SW 1271 (cell line): ENCODE measurements around the gene BET1.
A peak's percentile ranks its signal among the peaks of the same experiment; 100 is the strongest.
"Not testable (repeated sequence)": the region's sequence is repeated elsewhere in the genome, so short reads cannot be mapped to it uniquely, and the experiment has no call there.

Experiments
- DNase-seq, 2 experiments: peaks; one replicate each; lab custom pipeline; 2025; lab: John Stamatoyannopoulos, UW

The BET1 gene, protein sequence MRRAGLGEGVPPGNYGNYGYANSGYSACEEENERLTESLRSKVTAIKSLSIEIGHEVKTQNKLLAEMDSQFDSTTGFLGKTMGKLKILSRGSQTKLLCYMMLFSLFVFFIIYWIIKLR

DNA sequence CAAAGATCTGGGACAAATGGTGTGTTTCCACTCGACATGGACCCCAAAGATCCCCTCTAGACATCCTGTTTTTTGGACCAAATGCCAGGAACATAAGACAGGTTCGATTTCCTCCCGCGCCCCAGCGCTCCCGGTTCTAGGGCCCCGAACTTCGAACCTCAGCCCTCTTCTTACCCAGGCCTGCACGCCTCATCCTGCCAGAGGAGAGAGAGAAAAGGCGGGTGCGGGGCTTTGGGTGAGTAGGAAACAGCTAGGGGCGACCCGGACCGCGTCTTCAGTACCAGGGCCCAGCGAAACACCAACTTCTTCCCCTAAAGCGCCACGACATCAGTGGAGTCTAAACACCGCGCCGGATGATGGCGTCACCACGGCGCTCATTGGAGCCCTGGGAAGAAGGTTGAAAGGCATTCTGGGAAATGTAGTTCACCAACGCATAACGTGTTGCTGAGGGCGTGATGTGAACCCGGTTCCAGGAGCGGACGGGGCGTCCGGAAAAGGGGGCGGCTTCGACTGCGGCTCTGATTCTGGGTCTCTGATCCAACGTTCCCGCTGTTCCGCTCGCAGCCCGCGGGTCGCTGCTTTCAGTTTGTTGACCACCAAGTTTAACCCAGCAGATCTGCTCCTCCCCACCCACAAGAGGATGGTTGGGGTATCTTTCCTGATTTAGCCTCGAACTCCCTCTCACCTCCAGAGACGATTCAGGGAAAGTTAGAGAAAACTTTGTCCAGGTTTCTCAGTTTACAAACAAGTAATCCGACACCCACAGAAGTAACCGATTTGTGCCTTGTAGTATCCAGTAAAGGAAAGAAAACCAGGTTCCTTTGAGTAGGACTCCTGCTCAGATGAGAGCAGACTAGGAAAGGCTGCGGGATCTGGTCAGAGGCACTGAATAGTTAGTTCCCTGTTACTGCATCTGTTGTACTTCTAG, at the start of gene BET1:
Gene BET1 (minus strand): TSS at position 332 of the 928 bp plus-strand sequence. CDS start 139 bp downstream, at position 193.
- peak; percentile 81 to 88 for DNase-seq

GRCh38 chr7:94053532-94053931, 49.4 kb upstream of the BET1 start:
- no peak for DNase-seq

DNA sequence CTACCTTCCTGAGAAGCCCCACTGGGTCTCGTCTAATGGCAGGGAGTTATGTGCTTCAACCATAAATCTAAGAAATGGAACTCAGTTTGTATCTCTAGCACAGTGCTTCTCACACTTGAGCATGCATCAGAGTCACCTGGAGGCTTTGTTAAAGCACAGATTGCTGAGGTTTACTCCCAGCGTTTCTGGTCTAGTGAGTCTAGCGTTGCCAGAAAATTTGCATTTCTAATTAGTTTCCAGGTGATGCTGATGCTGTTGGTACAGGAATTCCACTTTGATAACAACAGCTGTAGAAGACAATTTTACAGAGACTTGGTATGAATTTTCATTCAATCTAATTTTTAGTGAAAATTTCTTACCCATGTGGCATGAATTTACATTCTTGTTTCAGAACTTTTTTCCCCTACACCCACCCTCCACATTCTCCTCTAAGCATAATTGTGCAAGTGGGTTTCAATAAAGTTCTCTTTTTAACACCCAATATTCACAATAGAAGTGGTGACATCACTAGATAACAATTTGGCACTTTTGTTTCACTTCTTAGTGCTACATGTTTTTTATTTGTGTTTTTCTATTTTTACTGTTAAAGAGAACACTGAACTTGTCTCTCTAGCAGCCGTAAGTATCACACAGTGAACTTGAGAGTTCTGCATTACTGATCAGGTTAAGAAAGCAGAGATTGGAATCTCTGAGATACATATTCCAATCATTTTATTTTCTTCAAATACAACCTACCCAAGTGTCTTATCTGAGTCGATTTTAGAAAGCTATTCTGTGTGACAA, 48.4 kb upstream of the BET1 start:
- DNase-seq, result no peak

GRCh38 chr7:94050046-94050445, 45.9 kb upstream of the BET1 start:
- no peak for DNase-seq

GRCh38 chr7:94049615-94050014, 45.5 kb upstream of the BET1 start:
- no peak for DNase-seq

DNA sequence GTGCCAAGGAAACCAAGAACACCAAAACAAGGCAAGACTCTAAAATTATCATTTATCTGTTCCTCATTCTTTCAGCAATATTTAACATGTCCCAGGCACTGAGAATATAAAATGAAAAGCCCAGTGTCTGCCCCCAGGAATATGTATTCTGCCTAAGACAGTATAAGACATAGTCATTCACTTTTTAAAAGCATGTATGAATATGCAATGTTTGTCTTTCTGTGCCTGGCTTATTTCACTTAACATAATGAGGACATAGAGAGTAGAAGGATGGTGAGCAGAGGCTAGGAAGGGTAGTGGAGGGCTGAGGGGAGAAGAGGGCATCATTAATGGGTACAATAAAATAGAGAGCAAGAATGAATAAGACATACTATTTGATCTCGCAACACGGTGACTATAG, 44.6 kb upstream of the BET1 start:
- DNase-seq, result no peak

GRCh38 chr7:94047956-94048355, 43.8 kb upstream of the BET1 start:
- no peak for DNase-seq

DNA sequence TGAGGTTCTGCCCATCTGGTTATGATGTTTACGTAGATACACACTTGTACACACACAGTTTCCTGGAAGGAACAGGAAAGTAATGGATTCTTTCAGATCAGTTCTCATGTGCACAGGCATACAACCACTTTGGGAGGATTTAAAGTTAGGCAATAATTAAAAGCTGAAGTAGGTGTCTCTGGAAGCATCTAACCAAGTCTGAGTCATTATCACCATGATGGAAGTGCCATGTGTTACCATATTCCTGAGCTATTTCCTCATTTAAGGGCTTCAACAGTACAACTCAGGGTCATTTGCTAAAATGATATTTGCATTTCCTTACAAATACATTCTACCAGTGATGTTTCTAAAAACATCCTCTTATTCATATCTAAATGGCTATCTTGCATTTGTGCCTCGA, 41.4 kb upstream of the BET1 start:
- no peak for DNase-seq

DNA sequence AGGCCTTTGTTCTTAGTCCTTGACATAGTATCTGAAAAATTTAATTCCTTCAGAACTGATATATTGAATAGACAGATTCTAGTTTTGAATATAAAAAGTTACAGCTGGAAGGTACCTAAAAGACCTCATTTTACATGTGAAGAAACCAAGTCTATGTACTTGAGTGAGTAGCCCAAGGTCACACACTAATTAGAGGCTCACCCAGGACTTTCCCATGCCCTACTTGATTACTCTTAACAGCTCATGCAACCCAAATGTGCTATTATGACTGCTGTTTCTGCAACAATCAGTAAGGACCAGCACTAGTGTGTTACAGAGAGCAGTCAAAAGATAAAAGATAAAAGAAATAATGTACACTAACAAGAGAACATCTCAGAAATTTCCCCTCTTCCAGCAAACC, 40.7 kb upstream of the BET1 start:
- no peak for DNase-seq

GRCh38 chr7:94043299-94043698, 39.1 kb upstream of the BET1 start:
- peak in 1 of 2 experiments; percentile 6 for DNase-seq

DNA sequence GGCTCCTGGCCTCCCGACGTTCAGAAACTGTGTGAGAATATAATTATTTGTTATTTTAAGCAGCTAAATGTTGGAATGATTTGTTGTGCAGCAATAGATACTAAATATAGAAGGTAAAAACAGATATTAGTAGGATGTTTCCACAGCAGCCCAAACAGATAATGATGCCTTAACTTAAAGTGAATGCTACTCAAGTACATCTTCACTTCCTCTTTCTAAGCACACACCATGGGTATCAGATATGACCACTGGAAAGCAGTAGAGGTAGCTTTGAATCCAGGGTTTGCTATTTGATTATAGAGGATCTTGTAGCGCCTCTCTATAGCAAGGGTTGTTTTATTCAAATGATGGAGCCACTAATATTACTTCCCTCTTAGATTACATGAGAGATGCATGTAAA, 38.2 kb upstream of the BET1 start:
- DNase-seq, result no peak

DNA sequence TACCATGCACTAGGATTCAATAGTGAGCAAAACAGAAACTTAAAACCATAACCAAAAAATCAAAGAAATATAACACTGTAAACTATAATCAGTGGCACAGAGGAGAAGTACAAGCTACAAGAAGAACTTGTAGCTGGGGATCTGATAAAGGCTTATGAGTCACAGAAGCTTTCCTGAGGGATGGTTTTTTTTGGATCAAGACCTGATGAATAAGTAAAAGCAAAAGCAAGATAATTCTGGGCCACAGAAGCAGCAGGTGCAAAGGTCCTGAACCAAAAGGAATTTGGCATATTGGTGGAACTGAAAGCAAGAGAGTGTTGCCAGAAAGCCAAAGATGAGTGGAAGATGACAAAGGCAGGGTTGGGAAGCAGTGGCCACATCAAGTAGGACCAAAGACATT, 37.4 kb upstream of the BET1 start:
- no peak for DNase-seq

- DNase-seq, result no peak
Observed at GRCh38 chr7:94040254-94040653, 36.1 kb upstream of the BET1 start.

DNA sequence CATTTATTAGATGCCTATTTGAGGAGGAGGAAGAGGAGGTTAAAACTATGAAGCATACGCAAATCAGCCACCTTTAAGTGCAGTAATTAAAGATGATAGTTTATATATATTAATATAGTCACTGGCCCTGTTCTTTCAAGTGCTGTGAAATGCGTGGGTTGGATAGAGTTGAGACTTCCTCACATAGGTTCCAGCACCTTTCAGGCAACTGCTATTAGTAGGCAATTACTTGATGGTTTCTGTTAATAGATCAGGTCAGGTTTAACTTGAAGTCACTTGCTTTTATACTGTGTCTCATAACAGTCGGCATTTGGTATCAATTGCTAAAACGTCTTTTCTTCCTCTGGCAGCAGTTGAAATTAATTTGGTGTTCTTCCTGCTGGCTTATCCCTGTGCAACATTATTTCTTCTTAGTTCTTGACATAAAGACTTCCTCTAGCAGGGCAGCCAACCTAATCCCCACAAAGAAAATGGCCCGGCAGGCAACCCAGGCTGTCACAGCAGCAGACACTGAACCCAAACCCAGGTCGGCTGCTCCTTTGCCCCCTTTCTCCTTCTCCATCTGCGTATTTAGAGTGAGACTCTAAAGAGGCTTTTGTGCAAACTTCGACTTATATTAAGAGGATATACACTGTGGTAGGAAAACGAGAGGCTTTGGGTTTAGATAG, 35.3 kb upstream of the BET1 start:
- DNase-seq, result no peak

DNA sequence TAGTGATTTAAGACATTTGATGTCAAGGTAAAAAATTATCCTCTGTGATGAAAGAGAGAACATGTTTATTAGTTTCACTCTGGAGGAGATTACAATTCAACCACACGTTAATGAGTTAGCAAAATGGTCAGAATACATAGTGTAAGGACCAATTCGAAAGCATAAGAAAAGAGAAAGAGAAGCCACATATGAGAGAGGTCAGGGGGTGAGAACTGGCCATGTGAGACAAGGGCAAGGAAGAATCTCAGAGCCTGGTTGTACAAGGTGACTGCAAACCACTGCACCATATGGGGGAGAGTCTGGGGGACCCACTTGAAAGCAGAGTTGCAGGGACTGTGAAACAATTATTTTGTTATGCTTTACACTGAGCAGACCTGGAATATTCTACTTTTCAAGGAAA, 27.7 kb upstream of the BET1 start:
- DNase-seq, result no peak

DNA sequence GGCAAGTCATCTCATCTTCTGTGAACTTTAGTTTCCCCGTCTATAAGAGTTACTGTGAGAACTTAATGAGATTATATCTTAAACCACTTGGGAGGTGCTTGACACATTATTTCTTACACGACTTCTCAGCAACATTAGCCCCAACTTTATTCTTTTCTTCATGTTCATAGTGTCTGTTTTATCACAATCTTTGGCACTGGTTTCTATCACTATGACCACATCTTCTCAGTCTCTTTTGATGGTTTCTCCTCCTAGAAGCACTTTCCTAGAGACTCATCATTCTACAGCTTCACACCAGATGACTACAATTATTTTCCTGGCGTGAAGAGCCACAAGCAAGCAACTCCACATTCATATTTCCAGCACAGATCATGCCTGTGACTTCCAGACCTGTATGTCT, 26.5 kb upstream of the BET1 start:
- DNase-seq, result no peak

DNA sequence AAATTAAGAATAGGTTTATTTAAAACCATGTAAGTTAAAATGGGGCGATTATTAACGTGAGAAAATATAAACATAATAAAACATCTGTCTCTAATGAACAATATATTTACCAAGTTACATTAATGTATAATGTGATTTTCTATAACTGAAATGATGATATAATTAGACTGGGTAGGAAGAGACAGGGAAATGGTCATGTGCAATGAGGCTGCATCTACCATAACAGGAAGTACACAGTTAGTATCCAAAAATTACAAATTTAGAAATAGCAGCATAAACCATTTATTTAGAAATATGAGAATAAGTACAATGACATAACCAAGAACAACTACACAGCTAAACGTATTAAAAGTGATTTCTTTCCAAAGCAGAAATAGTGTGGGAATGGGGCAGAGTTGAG, 25.8 kb upstream of the BET1 start:
- DNase-seq, result no peak

DNA sequence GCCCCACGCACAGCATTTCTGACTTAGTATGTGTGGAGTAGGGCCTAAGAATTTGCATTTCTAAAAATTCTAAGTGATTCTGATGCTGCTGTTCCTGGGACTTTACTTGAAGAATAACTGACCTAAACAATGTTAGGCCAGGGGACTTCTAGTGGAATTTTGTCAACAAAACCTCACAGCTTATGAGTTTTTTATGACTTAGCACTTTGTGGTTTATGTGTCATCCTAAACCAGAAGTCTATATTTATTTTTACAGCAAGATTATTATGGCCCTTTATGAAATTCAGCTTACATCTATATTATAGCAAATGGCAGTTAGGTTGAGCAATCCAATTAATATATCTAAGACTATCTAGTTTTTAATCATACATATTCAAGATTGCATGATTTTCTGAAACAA, 24.6 kb upstream of the BET1 start:
- no peak for DNase-seq

DNA sequence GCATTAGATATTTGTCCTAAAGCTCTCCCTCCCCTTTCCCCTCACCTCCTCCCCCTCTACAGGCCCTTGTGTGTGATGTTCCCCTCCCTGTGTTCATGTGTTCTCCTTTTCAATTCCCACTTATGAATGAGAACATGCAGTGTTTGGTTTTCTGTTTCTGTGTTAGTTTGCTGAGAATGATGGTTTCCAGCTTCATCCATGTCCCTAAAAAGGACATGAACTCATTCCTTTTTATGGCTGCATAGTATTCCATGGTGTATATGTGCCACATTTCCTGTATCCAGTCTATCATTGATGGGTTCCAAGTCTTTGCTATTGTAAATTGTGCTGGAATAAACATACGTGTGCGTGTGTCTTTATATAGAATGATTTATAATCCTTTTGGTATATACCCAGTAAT, 22.5 kb upstream of the BET1 start:
- DNase-seq, result not testable (repeated sequence)

- DNase-seq, result no peak
Observed at GRCh38 chr7:94022550-94022949, 18.4 kb upstream of the BET1 start.

DNA sequence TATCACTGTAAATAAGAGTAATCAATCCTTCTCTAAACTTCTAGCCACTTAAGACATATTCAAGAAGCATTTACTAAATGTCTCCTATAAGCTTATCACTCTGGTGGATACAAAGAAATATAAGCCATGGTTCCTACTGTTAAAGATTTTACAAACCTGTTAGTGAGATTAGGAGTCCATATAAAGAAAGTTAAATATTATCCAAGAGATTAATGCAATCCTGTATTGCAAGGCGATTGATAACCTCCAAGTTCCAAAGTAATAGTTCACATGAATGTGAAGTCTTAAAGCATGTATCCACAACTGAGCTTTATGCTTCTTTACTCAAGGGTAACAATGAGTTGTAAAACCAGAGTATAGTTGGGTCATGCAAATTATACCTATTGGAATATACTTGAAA, 12.6 kb upstream of the BET1 start:
- DNase-seq, result no peak

GRCh38 chr7:94015538-94015937, 11.4 kb upstream of the BET1 start:
- DNase-seq, result no peak
